Measurements from ENCODE around the gene NCBP3. TPM values are rescaled to one million over a fixed set of nuclear protein-coding genes. Genes with fewer than 3 reads are reported as not detected.

The NCBP3 gene
- total RNA-seq, 1 donor from 2014 or later = 34.9 TPM

GRCh38 chr17:3879591-3880417 lies 33.8 kb upstream of the NCBP3 start:
- no peak for ATAC-seq
- no peak overlapping the region for H3K27ac ChIP-seq
- H3K36me3 ChIP-seq = peaks cover 19% of the 10 kb centered on the region
- no peak overlapping the region for H3K4me3 ChIP-seq
- no peaks in the 10 kb centered on the region for H3K27me3 ChIP-seq
- no peak for DNase-seq
- no peak for TF ChIP-seq CTCF (IDR thresholded peaks at IDR 0.05)
- no peaks in the 10 kb centered on the region for H3K4me1 ChIP-seq
- H3K9me3 ChIP-seq = no peaks in the 10 kb centered on the region
- intact Hi-C loops (cut with DNase I) = no loop called here

- peaks cover 15% of the 10 kb centered on the region for H3K36me3 ChIP-seq
- H3K4me3 ChIP-seq = no peak overlapping the region
- no peaks in the 10 kb centered on the region for H3K9me3 ChIP-seq
- DNase-seq (no peak), ATAC-seq (no peak)
- intact Hi-C loops (cut with DNase I) = no loop called here
- TF ChIP-seq CTCF (IDR thresholded peaks at IDR 0.05) = no peak
- no peaks in the 10 kb centered on the region for H3K27me3 ChIP-seq
- H3K27ac ChIP-seq = no peak overlapping the region
- no peaks in the 10 kb centered on the region for H3K4me1 ChIP-seq
Measured at GRCh38 chr17:3879186-3879585, 33.1 kb upstream of the NCBP3 start.

GRCh38 chr17:3877220-3877619 lies 31.2 kb upstream of the NCBP3 start:
- DNase-seq = no peak
- TF ChIP-seq CTCF (IDR thresholded peaks at IDR 0.05) = no peak

GRCh38 chr17:3875317-3875716 lies 29.3 kb upstream of the NCBP3 start:
- DNase-seq (no peak), ATAC-seq (no peak)
- intact Hi-C loops (cut with DNase I) = no loop called here
- H3K27ac ChIP-seq = no peak overlapping the region
- peaks cover 33% of the 10 kb centered on the region for H3K36me3 ChIP-seq
- no peaks in the 10 kb centered on the region for H3K4me1 ChIP-seq
- no peak for TF ChIP-seq CTCF (IDR thresholded peaks at IDR 0.05)
- H3K9me3 ChIP-seq = no peaks in the 10 kb centered on the region
- H3K4me3 ChIP-seq = no peak overlapping the region
- no peaks in the 10 kb centered on the region for H3K27me3 ChIP-seq

More at GRCh38 chr17:3877220-3877619, 31.2 kb upstream of the NCBP3 start:
- no peaks in the 10 kb centered on the region for H3K27me3 ChIP-seq
- intact Hi-C loops (cut with DNase I) = no loop called here
- H3K4me3 ChIP-seq = no peak overlapping the region
- H3K36me3 ChIP-seq = peaks cover 27% of the 10 kb centered on the region
- no peak overlapping the region for H3K27ac ChIP-seq
- no peaks in the 10 kb centered on the region for H3K4me1 ChIP-seq
- no peak for ATAC-seq
- H3K9me3 ChIP-seq = no peaks in the 10 kb centered on the region

- no peak overlapping the region for H3K4me3 ChIP-seq
- no peak for DNase-seq
- no peak overlapping the region for H3K27ac ChIP-seq
- no peaks in the 10 kb centered on the region for H3K4me1 ChIP-seq
- no peaks in the 10 kb centered on the region for H3K9me3 ChIP-seq
- intact Hi-C loops (cut with DNase I) = no loop called here
- no peaks in the 10 kb centered on the region for H3K27me3 ChIP-seq
- ATAC-seq = no peak
- no peak for TF ChIP-seq CTCF (IDR thresholded peaks at IDR 0.05)
- peaks cover 33% of the 10 kb centered on the region for H3K36me3 ChIP-seq
Measured at GRCh38 chr17:3873862-3874261, 27.8 kb upstream of the NCBP3 start.

Data from upper lobe of right lung (tissue), 1 donor.